SK-N-SH treated with all-trans-retinoic acid at 6 μM for 48 hours (cell line): Measurements from ENCODE around the gene GPR137.

Experiments
- ATAC-seq: fragments of 200-7000 bp; cut with Tn5 transposase; 3 replicates; pipeline ENCODE4 v1.9.1; 2020; ENCODE audit warnings: mild to moderate bottlenecking, moderate library complexity
- ARNTL ChIP-seq: fragments of 450-650 bp; formaldehyde crosslinking; IDR thresholded peaks from 2 replicates; pipeline ENCODE4 v1.5.0; 2020; ENCODE audit warnings: low read depth, mild to moderate bottlenecking, moderate library complexity, borderline replicate concordance
- BACH2 ChIP-seq: fragments of 250-450 bp; sonication (Bioruptor Pico); IDR thresholded peaks from 2 replicates; pipeline ENCODE4 v1.9.0; 2021; ENCODE audit warnings: mild to moderate bottlenecking, borderline replicate concordance
- CSDC2 ChIP-seq: fragments of 250-450 bp; sonication (Bioruptor Pico); IDR thresholded peaks from 2 replicates; pipeline ENCODE4 v1.5.0; 2020; ENCODE audit warnings: mild to moderate bottlenecking, moderate library complexity
- CSRNP3 ChIP-seq: fragments of 250-450 bp; sonication (Bioruptor Pico); IDR thresholded peaks from 2 replicates; pipeline ENCODE4 v1.5.1; 2021; ENCODE audit warnings: mild to moderate bottlenecking, moderate library complexity
- ESRRG ChIP-seq: fragments of 250-450 bp; sonication (Bioruptor Pico); IDR thresholded peaks from 2 replicates; pipeline ENCODE4 v1.6.1; 2021; ENCODE audit warnings: mild to moderate bottlenecking
- ISL1 ChIP-seq: fragments of 250-450 bp; sonication (Bioruptor Pico); IDR thresholded peaks from 2 replicates; pipeline ENCODE4 v2.1.2; 2022; ENCODE audit warnings: mild to moderate bottlenecking, moderate library complexity
- OSR1 ChIP-seq: fragments of 250-450 bp; sonication (Bioruptor Pico); IDR thresholded peaks from 2 replicates; pipeline ENCODE4 v1.8.0; 2022; ENCODE audit warnings: moderate library complexity, mild to moderate bottlenecking, inconsistent platforms
- PATZ1 ChIP-seq: fragments of 250-450 bp; sonication (Bioruptor Pico); IDR thresholded peaks from 2 replicates; pipeline ENCODE4 v1.8.0; 2020; ENCODE audit warnings: mild to moderate bottlenecking, moderate library complexity, borderline replicate concordance
- POU6F1 ChIP-seq: fragments of 250-450 bp; sonication (Bioruptor Pico); IDR thresholded peaks from 2 replicates; pipeline ENCODE4 v1.8.0; 2021; ENCODE audit warnings: low read depth, mild to moderate bottlenecking, moderate library complexity, borderline replicate concordance
- PPARA ChIP-seq: fragments of 250-450 bp; sonication (Bioruptor Pico); IDR thresholded peaks from 2 replicates; pipeline ENCODE4 v1.5.0; 2020; ENCODE audit warnings: mild to moderate bottlenecking, borderline replicate concordance
- RARB ChIP-seq: fragments of 250-450 bp; sonication (Bioruptor Pico); IDR thresholded peaks from 2 replicates; pipeline ENCODE4 v1.8.0; 2021; ENCODE audit warnings: mild to moderate bottlenecking, moderate library complexity
- SNAI2 ChIP-seq: fragments of 250-450 bp; sonication (Bioruptor Pico); IDR thresholded peaks from 2 replicates; pipeline ENCODE4 v1.5.0; 2020; ENCODE audit warnings: mild to moderate bottlenecking, moderate library complexity
- TCF4 ChIP-seq: fragments of 250-450 bp; sonication (Bioruptor Pico); IDR thresholded peaks from 2 replicates; pipeline ENCODE4 v1.8.0; 2021; ENCODE audit warnings: mild to moderate bottlenecking, moderate library complexity, borderline replicate concordance
- TOX ChIP-seq: fragments of 250-450 bp; sonication (Bioruptor Pico); IDR thresholded peaks from 2 replicates; pipeline ENCODE4 v1.8.0; 2021; ENCODE audit warnings: mild to moderate bottlenecking, moderate library complexity, borderline replicate concordance
- TSHZ2 ChIP-seq: fragments of 250-450 bp; sonication (Bioruptor Pico); IDR thresholded peaks from 2 replicates; pipeline ENCODE4 v1.5.0; 2020; ENCODE audit warnings: mild to moderate bottlenecking, moderate library complexity
- ZC3H10 ChIP-seq: fragments of 250-450 bp; sonication (Bioruptor Pico); IDR thresholded peaks from 2 replicates; pipeline ENCODE4 v1.5.1; 2021; ENCODE audit warnings: mild to moderate bottlenecking, moderate library complexity
- ZFP3 ChIP-seq: fragments of 250-450 bp; sonication (Bioruptor Pico); IDR thresholded peaks from 2 replicates; pipeline ENCODE4 v1.5.0; 2020; ENCODE audit warnings: mild to moderate bottlenecking, moderate library complexity
- ZNF565 ChIP-seq: fragments of 450-650 bp; formaldehyde crosslinking; conservative IDR thresholded peaks from 2 replicates; pipeline ENCODE4 v1.5.0; 2020; ENCODE audit warnings: low read depth, mild to moderate bottlenecking, moderate library complexity
- ZNF70 ChIP-seq: fragments of 450-650 bp; formaldehyde crosslinking; IDR thresholded peaks from 2 replicates; pipeline ENCODE4 v1.5.0; 2020; ENCODE audit warnings: mild to moderate bottlenecking, moderate library complexity

Gene GPR137

GRCh38 chr11:64253481-64253880, 32.2 kb upstream of the GPR137 start:
- TF ChIP-seq RARB (no peak), CSRNP3 (no peak), ESRRG (no peak), ZNF70 (CRISPR knock-in tag) (no peak), SNAI2 (no peak), OSR1 (no peak), PATZ1 (no peak)
- TF ChIP-seq, all 23 proteins: peak for 0
- no peak for ATAC-seq

- no peak for TF ChIP-seq CSDC2 (CRISPR knock-in tag)
- TF ChIP-seq RARB, result no peak
- TF ChIP-seq CSRNP3, result no peak
- no peak for TF ChIP-seq ZNF565 (CRISPR knock-in tag)
- no peak for TF ChIP-seq ZNF70 (CRISPR knock-in tag)
- TF ChIP-seq ESRRG, result no peak
- TF ChIP-seq TOX (CRISPR knock-in tag), result no peak
- no peak for TF ChIP-seq ARNTL (CRISPR knock-in tag)
- TF ChIP-seq POU6F1 (CRISPR knock-in tag), result no peak
- no peak for TF ChIP-seq ZFP3
- no peak for TF ChIP-seq TSHZ2 (CRISPR knock-in tag)
- no peak for TF ChIP-seq ZC3H10
- no peak for TF ChIP-seq BACH2 (CRISPR knock-in tag)
- no peak for TF ChIP-seq PATZ1
- no peak for TF ChIP-seq OSR1
- TF ChIP-seq ISL1 (CRISPR knock-in tag), result no peak
- no peak for TF ChIP-seq SNAI2
- no peak for ATAC-seq
Observed at GRCh38 chr11:64254326-64254725, 31.3 kb upstream of the GPR137 start.

- ATAC-seq, result no peak
- no peak for TF ChIP-seq ZC3H10
- no peak for TF ChIP-seq PATZ1
- TF ChIP-seq PPARA (CRISPR knock-in tag), result no peak
- no peak for TF ChIP-seq POU6F1 (CRISPR knock-in tag)
- TF ChIP-seq CSRNP3, result no peak
- TF ChIP-seq ZNF70 (CRISPR knock-in tag), result no peak
- no peak for TF ChIP-seq TCF4 (CRISPR knock-in tag)
- no peak for TF ChIP-seq ZFP3
Observed at GRCh38 chr11:64255135-64256128, 30.2 kb upstream of the GPR137 start.
